K562 (cell line): ENCODE measurements around the gene NUBP2. TPM values are rescaled to one million over a fixed set of nuclear protein-coding genes. Genes with fewer than 3 reads are reported as not detected.
A peak's percentile ranks its signal among the peaks of the same experiment; 100 is the strongest.

Source experiments
- ATAC-seq: fragments of 200-7000 bp; cut with Tn5 transposase; 3 replicates; pipeline ENCODE4 v1.9.1; 2020; ENCODE audit warnings: moderate library complexity
- BruUV-seq: library from RNA; stranded (reverse); fragments of 400-500 nt; replicated peaks from 2 replicates; lab custom pipeline; 2021; lab: Mats Ljungman, UMichigan
- CTCF ChIA-PET: fragments of 300-600 bp; formaldehyde crosslinking; extraction: SDS; loops from one replicate; lab custom pipeline; 2021; ENCODE audit warnings: low intra/inter-chr PET ratio; lab: Yijun Ruan, JAX
- POLR2A ChIA-PET: fragments of 300-600, 350-650 bp; sonication (Branson Sonifier 250); formaldehyde crosslinking; extraction: SDS; loops from one replicate; lab custom pipeline; 2021; ENCODE audit warnings: antibody characterized with exemption, inconsistent platforms; lab: Yijun Ruan, JAX
- DNase-seq, 4 experiments: peaks; one replicate each; pipeline versions ENCODE4 v3.0.0 to v3.0.0-alpha.2; 2011 to 2018; ENCODE audit warnings: low spot score in 3 of 4, mixed read lengths in 3 of 4; ENCODE audit errors: extremely low read depth in 1 of 4
- FAIRE-seq: peaks from 2 replicates; lab custom pipeline; 2011; peaks lifted over from hg19 to GRCh38; lab: Jason Lieb, UNC
- H2AFZ ChIP-seq: 2 replicates; pipeline ENCODE4 v1.6.0; 2011; ENCODE audit warnings: low read depth, low read length, control low read depth, inconsistent platforms
- H3K27ac ChIP-seq: fragments of 200-600 bp; 3 replicates; pipeline ENCODE4 v1.8.0; 2011; ENCODE audit warnings: low read depth, mild to moderate bottlenecking, control low read depth, inconsistent platforms, low read length, moderate library complexity, mixed read lengths; ENCODE audit errors: extremely low read depth
- H3K27me3 ChIP-seq, 2 experiments: fragments of 300-600 bp in 1 of 2; 2 replicates in 1 of 2; 3 replicates in 1 of 2; pipeline versions ENCODE4 v1.6.0 to v1.8.0; 2011; ENCODE audit warnings: inconsistent platforms in 2 of 2, low read length in 2 of 2, mild to moderate bottlenecking in 1 of 2, mixed read lengths in 1 of 2, moderate library complexity in 1 of 2; ENCODE audit not compliant: control insufficient read depth in 2 of 2, insufficient read depth in 2 of 2
- H3K36me3 ChIP-seq: fragments of 300-600 bp; 3 replicates; pipeline ENCODE4 v1.8.0; 2011; ENCODE audit warnings: mild to moderate bottlenecking, low read length, inconsistent platforms; ENCODE audit not compliant: control insufficient read depth, insufficient read depth
- H3K4me1 ChIP-seq, 2 experiments: fragments of 200-600 bp in 1 of 2; replicated peaks in 1 of 2; 2 replicates in 1 of 2; 3 replicates in 1 of 2; pipeline versions ENCODE4 v1.5.1 to v1.8.0; 2011; ENCODE audit warnings: inconsistent platforms in 2 of 2, low read length in 2 of 2, mild to moderate bottlenecking in 1 of 2, mixed read lengths in 1 of 2, moderate library complexity in 1 of 2; ENCODE audit not compliant: control insufficient read depth in 2 of 2, insufficient read depth in 2 of 2
- H3K4me2 ChIP-seq: 2 replicates; pipeline ENCODE4 v1.6.1; 2011; ENCODE audit warnings: low read length, control low read depth, inconsistent platforms, mixed read lengths; ENCODE audit not compliant: insufficient read depth
- H3K4me3 ChIP-seq: fragments of 200-600 bp; sonication (generic), shearing (Covaris generic); 2 replicates; pipeline ENCODE4 v1.5.1; 2016; ENCODE audit warnings: control low read depth, inconsistent platforms
- H3K79me2 ChIP-seq: fragments of 200-600 bp; 3 replicates; pipeline ENCODE4 v1.8.0; 2011; ENCODE audit warnings: low read length, inconsistent platforms; ENCODE audit not compliant: control insufficient read depth, insufficient read depth
- H3K9ac ChIP-seq, 2 experiments: 2 replicates each; pipeline versions ENCODE4 v1.6.0 to v1.6.1; 2011; ENCODE audit warnings: low read depth in 2 of 2, low read length in 2 of 2, control low read depth in 1 of 2, inconsistent platforms in 1 of 2, mild to moderate bottlenecking in 1 of 2, mixed read lengths in 1 of 2; ENCODE audit not compliant: insufficient read depth in 1 of 2
- H3K9me1 ChIP-seq: one replicate; pipeline ENCODE4 v1.6.0; 2011; ENCODE audit warnings: inconsistent platforms, mild to moderate bottlenecking, low read length, moderate library complexity; ENCODE audit not compliant: control insufficient read depth, insufficient read depth
- H3K9me3 ChIP-seq: replicated peaks from 2 replicates; pipeline ENCODE4 v1.5.1; 2011; ENCODE audit warnings: low read depth, low read length, inconsistent platforms; ENCODE audit not compliant: control insufficient read depth, insufficient read depth
- H4K20me1 ChIP-seq: replicated peaks from 2 replicates; pipeline ENCODE4 v1.6.1; 2011; ENCODE audit warnings: low read length, inconsistent platforms, mixed read lengths; ENCODE audit not compliant: control insufficient read depth, insufficient read depth
- CBFA2T2 ChIP-seq: fragments of 450-650 bp; conservative IDR thresholded peaks from 2 replicates; pipeline ENCODE4 v1.6.1; 2017; ENCODE audit warnings: mild to moderate bottlenecking
- NFIC ChIP-seq: fragments of 450-650 bp; IDR thresholded peaks from 2 replicates; pipeline ENCODE4 v1.6.1; 2017; ENCODE audit warnings: mild to moderate bottlenecking, inconsistent platforms
- SUPT5H ChIP-seq: fragments of 450-650 bp; IDR thresholded peaks from 2 replicates; pipeline ENCODE4 v1.6.1; 2016
- ZNF717 ChIP-seq: fragments of 250-450 bp; sonication (Bioruptor Pico); IDR thresholded peaks from 2 replicates; pipeline ENCODE4 v1.5.0; 2021
- WGBS: fragments of 100-300 bp; shearing (Covaris generic); methylation state at CpG from one replicate; pipeline ENCODE4 v1.1.6; 2016; ENCODE audit warnings: low coverage, mixed read lengths; ENCODE audit not compliant: insufficient coverage; ENCODE audit errors: missing lambda C conversion rate; 5-methylcytosine and 5-hydroxymethylcytosine counted together
- in situ Hi-C: fragments of 300-500 bp; cut with MboI; formaldehyde crosslinking; loops from 4 replicates; pipeline ENCODE4 v1.15.0; 2018; ENCODE audit warnings: inconsistent platforms, mixed read lengths
- intact Hi-C: fragments of 100-400 bp; cut with micrococcal nuclease; formaldehyde crosslinking; loops from 2 replicates; pipeline ENCODE4 v1.14.2; 2022
- polyA plus RNA-seq, 8 experiments: library from polyadenylated mRNA; depleted of rRNA in 4 of 8; stranded (reverse) in 5 of 8; unstranded in 3 of 8; fragments of >200 nt; fragmentation: Nextera tagmentation in 2 of 8; fragmentation: Illumina TruSeq in 1 of 8; extraction: Ambion mirVana in 2 of 8; extraction: Trizol in 1 of 8; gene quantifications; 2 replicates each; pipeline versions ENCODE4 v1.2.1 to v1.2.3, GENCODE V29; 2011 to 2014; ENCODE audit warnings: inconsistent platforms in 1 of 8, missing spikeins in 1 of 8
- total RNA-seq, 7 experiments: library from RNA; depleted of rRNA in 6 of 7; stranded (reverse); fragments of >200 nt in 6 of 7; fragmentation: Illumina TruSeq in 2 of 7; extraction: Trizol in 2 of 7; gene quantifications; 2 replicates each; pipeline versions ENCODE4 v1.2.1 to v1.2.3, GENCODE V29; 2011 to 2021; ENCODE audit warnings: low replicate concordance in 1 of 7
- TF ChIP-seq, protein P1 (sequence below): sonication (generic); formaldehyde crosslinking; IDR thresholded peaks from 2 replicates; pipeline ENCODE4 v1.8.0; 2022; ENCODE audit warnings: missing genetic modification reagents, mild to moderate bottlenecking, moderate library complexity, borderline replicate concordance

The NUBP2 gene
- total and polyA plus RNA-seq, 9 of the 15 experiments (the other 6 are each of a cell fraction or from before 2014, with no cell fraction given) = 1.8 to 115 (median 24.0) TPM

DNA sequence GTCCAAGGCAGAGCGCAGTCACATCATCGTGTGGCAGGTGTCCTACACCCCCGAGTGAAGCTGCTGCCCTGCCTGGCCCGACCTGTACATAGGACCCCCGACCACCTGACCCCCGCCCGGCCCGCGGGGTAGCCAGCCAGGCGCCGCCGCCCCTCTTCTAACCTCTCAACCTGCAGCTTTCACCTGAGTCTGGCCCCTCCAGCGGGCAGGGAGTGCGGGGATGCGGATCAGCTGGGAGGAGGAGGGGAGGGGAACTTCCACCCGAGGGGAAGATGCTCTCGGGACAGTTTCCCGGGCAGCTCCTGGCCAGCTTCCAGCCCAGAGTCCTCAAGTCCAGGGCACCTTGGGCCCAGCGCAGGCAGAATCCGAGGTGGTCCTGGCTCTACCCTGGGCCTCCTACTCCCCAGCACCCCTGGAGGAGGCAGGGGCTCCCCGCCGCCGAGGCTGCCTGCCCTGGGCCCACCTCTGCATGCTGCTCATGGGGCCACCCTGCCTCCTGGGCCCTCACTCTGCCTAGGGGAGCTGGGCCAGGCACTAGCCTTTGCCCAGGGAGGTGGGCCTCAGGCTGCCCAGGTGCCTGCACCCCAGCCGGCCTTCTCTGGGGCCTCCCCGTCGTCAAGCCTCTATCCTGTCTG, 13.9 kb upstream of the NUBP2 start:
- Histone ChIP-seq H3K9me1 (no peaks in the 10 kb centered on the region), H3K27ac (no peak overlapping the region), H3K9ac (peak overlapping the region in 1 of 2 experiments; percentile 93; a peak in 1 of 4 replicates), H3K4me1 (peaks cover 13 to 94% of the 10 kb centered on the region in 2 experiments; a peak in 4 of 5 replicates), H3K27me3 (no peaks in the 10 kb centered on the region), H3K4me2 (no peak overlapping the region), H3K36me3 (peaks cover 74% of the 10 kb centered on the region; the same call in 2 of the 3 replicates), H4K20me1 (0 out of 2 replicates have a peak, but pooled peaks cover 8% of the 10 kb centered on the region), H3K79me2 (peaks cover 39% of the 10 kb centered on the region), H3K9me3 (no peaks in the 10 kb centered on the region)
- no peak for DNase-seq
- ATAC-seq = no peak
- in situ Hi-C loops (no loop called here), intact Hi-C loops (no loop called here)
- no TSS peak for BruUV-seq
- WGBS = 86% methylated on average over 18 of the region's 26 CpGs
- ChIA-PET CTCF (no interaction called here), POLR2A (interaction anchor here (0.7 to 1.5 kb wide), 5 partner anchors 9 to 196 kb away, joined by 3 to 4 read pairs (median 3); partner anchors contain the start of genes NUBP2, RPS2 and SPSB3)
- FAIRE-seq = no peak
- no peak for TF ChIP-seq CBFA2T2
- TF ChIP-seq ZNF717 (CRISPR knock-in tag) = 0 out of 2 replicates have a peak, but pooled peaks have one; percentile 16
- 0 out of 2 replicates have a peak, but pooled peaks have one; percentile 5 for TF ChIP-seq SUPT5H
- TF ChIP-seq NFIC = peak; percentile 24; the same call in 1 of the 2 replicates
- TF ChIP-seq, protein P1, sequence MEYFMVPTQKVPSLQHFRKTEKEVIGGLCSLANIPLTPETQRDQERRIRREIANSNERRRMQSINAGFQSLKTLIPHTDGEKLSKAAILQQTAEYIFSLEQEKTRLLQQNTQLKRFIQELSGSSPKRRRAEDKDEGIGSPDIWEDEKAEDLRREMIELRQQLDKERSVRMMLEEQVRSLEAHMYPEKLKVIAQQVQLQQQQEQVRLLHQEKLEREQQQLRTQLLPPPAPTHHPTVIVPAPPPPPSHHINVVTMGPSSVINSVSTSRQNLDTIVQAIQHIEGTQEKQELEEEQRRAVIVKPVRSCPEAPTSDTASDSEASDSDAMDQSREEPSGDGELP (CRISPR knock-in tag) = peak; percentile 50; the same call in 1 of the 2 replicates
- TF ChIP-seq, all 486 proteins: peak for 4
- Histone ChIP-seq H2AFZ (no peak overlapping the region), H3K4me3 (no peak overlapping the region)
